GM12891 (cell line): ENCODE data around the gene KCNQ5.

Experiments used
- PAX5 ChIP-seq: IDR thresholded peaks from 2 replicates; pipeline ENCODE4 v1.6.1; 2011; ENCODE audit warnings: low read length, moderate library complexity, mild to moderate bottlenecking; ENCODE audit not compliant: insufficient read depth, severe bottlenecking
- POLR2A ChIP-seq: IDR thresholded peaks from 2 replicates; pipeline ENCODE4 v1.6.1; 2011; ENCODE audit warnings: low read depth, low read length, control low read depth
- POU2F2 ChIP-seq: IDR thresholded peaks from 2 replicates; pipeline ENCODE4 v1.6.1; 2011; ENCODE audit warnings: low read depth, mild to moderate bottlenecking, control low read depth, low read length, moderate library complexity
- TAF1 ChIP-seq: IDR thresholded peaks from 2 replicates; pipeline ENCODE4 v1.6.1; 2011; ENCODE audit warnings: low read depth, low read length, control low read depth

DNA sequence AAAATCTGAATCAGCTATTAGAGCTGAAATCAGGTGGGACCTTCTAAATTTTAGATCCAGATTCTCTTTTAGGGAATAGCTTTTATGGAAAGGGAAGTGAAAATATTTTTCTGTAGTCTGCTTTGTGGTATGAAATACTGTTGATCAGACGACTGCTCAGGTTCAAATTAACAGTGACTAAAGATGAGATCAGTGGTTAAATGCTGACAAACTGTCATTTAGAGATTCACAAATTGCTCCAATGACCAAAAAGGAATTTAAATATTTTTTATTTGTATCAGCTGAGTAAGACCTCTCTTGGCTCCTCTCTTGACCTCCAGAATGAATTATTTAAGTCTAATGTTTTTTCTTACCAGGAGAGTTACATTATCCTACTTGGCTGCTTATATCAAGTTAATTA is 77.3 kb downstream of the KCNQ5 start:
- TF ChIP-seq POLR2A: no peak
- no peak for TF ChIP-seq TAF1
- TF ChIP-seq POU2F2: no peak
- TF ChIP-seq PAX5: no peak
